Left ventricle myocardium inferior (tissue), 1 donor: Measurements from ENCODE around the gene YWHAE. TPM values are rescaled to one million over a fixed set of nuclear protein-coding genes. Genes with fewer than 3 reads are reported as not detected.

Experiments
- DNase-seq: peaks from one replicate; pipeline ENCODE4 v3.0.0-alpha.2; 2020
- H3K27ac ChIP-seq: fragments of 200-600 bp; replicated peaks from 2 replicates; pipeline ENCODE4 v1.8.0; 2021
- H3K27me3 ChIP-seq: fragments of 200-600 bp; 2 replicates; pipeline ENCODE4 v1.8.0; 2021; ENCODE audit warnings: low read depth
- H3K36me3 ChIP-seq: fragments of 200-600 bp; 2 replicates; pipeline ENCODE4 v1.8.0; 2021
- H3K4me1 ChIP-seq: fragments of 200-600 bp; 2 replicates; pipeline ENCODE4 v1.8.0; 2021
- H3K4me3 ChIP-seq: fragments of 200-600 bp; 2 replicates; pipeline ENCODE4 v1.8.0; 2021; ENCODE audit warnings: mild to moderate bottlenecking, moderate library complexity
- H3K9me3 ChIP-seq: fragments of 200-600 bp; replicated peaks from 2 replicates; pipeline ENCODE4 v1.8.0; 2021
- intact Hi-C: fragments of 100-400 bp; cut with micrococcal nuclease; formaldehyde crosslinking; loops from one replicate; pipeline ENCODE4 v1.11.0; 2022
- total RNA-seq: library from RNA; stranded (reverse); fragmentation: NEBNext Ultra II Directional; extraction: Animal tissue kit (Norgen Biotek cat#: 25700); gene quantifications from one replicate; pipeline ENCODE4 v1.2.1, GENCODE V29; 2021
- TF ChIP-seq, protein P1 (sequence below): fragments of 200-600 bp; IDR thresholded peaks from 2 replicates; pipeline ENCODE4 v1.8.0; 2021; ENCODE audit warnings: antibody characterized with exemption, mild to moderate bottlenecking, borderline replicate concordance
- donor health status: DM: no; HTN: yes; CAD: no; lungs with severe emphysema.

Gene YWHAE
- total RNA-seq, 1 donor from 2014 or later = 569 TPM

- H3K27me3 ChIP-seq = no peaks in the 10 kb centered on the region
- no peak overlapping the region for H3K27ac ChIP-seq
- H3K4me1 ChIP-seq = peaks cover 41% of the 10 kb centered on the region
- no peak overlapping the region for H3K4me3 ChIP-seq
- TF ChIP-seq, protein P1, sequence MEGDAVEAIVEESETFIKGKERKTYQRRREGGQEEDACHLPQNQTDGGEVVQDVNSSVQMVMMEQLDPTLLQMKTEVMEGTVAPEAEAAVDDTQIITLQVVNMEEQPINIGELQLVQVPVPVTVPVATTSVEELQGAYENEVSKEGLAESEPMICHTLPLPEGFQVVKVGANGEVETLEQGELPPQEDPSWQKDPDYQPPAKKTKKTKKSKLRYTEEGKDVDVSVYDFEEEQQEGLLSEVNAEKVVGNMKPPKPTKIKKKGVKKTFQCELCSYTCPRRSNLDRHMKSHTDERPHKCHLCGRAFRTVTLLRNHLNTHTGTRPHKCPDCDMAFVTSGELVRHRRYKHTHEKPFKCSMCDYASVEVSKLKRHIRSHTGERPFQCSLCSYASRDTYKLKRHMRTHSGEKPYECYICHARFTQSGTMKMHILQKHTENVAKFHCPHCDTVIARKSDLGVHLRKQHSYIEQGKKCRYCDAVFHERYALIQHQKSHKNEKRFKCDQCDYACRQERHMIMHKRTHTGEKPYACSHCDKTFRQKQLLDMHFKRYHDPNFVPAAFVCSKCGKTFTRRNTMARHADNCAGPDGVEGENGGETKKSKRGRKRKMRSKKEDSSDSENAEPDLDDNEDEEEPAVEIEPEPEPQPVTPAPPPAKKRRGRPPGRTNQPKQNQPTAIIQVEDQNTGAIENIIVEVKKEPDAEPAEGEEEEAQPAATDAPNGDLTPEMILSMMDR = no peak
- no peak for DNase-seq
- intact Hi-C loops = no loop called here
- no peaks in the 10 kb centered on the region for H3K9me3 ChIP-seq
- peaks cover 6% of the 10 kb centered on the region for H3K36me3 ChIP-seq
These were observed 42.2 kb upstream of the YWHAE start for GRCh38 chr17:1442187-1442586.

DNA sequence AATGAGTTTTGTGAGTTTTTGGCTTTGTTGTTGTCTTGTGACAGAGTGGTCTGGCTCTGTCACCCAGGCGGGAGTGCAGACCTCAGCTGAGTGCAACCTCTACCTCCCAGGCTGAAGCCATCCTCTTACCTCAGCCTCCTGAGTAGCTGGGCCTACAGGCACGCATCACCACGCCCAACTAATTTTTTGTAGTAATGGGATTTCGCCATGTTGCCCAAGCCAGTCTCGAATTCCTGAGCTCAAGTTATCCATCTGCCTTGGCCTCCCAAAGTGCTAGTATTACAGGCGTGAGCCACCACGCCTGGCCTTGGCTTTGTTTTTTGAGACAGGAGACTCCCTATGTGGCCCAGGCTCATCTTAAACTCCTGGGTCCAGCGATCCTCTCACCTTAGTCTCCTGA is 40.9 kb upstream of the YWHAE start:
- Histone ChIP-seq H3K36me3 (peaks cover 15% of the 10 kb centered on the region), H3K4me1 (peaks cover 29% of the 10 kb centered on the region), H3K9me3 (no peaks in the 10 kb centered on the region), H3K27me3 (no peaks in the 10 kb centered on the region), H3K27ac (no peak overlapping the region), H3K4me3 (no peak overlapping the region)
- no peak for DNase-seq
- TF ChIP-seq, protein P1 = no peak
- intact Hi-C loops = no loop called here

DNA sequence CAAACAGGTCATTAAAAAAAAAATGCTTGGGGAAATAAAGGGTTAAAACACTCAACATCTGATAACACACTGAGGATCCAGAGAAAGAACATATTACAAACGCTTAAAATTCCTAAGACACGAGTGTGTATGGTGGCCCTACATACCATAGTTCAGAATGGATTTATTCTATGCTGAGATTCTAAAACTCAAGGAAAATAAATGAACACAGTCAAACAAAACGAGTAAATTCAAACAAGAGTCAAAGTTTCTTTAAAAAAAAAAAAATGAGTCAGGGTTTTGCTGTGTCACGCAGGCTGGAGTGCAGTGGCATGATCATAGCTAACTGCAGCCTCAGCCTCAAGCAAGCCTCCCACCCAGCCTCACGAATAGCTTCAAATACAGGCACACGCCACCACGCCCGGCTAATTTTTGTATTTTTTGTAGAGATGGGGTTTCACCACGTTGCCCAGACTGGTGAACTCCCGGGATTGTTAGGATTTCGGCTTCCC is 38.6 kb upstream of the YWHAE start:
- DNase-seq = no peak
- H3K27ac ChIP-seq = peak overlapping the region; percentile 8
- TF ChIP-seq, protein P1 = no peak
- H3K9me3 ChIP-seq = no peaks in the 10 kb centered on the region
- H3K27me3 ChIP-seq = no peaks in the 10 kb centered on the region
- H3K36me3 ChIP-seq = peaks cover 27% of the 10 kb centered on the region
- intact Hi-C loops = no loop called here
- no peak overlapping the region for H3K4me3 ChIP-seq
- peaks cover 36% of the 10 kb centered on the region for H3K4me1 ChIP-seq

DNA sequence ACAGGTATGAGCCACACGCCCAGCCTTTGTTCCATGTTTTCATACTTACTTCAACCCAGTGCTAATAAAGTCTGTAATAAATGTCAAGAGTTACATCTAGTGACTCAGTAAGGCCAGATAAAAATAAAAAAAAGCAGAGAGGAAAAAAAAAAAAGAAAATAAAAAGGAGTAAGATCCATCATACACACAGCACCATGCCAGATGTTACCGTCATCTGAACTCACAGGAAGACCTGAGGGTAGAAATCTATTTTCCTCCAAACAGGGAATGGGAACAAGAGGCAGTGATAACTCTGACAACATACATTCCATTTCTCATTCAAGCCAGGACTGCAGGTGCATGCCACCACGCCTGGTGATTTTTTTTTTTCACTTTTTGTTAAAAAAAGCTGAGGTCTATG is 35.3 kb upstream of the YWHAE start:
- intact Hi-C loops = no loop called here
- H3K4me1 ChIP-seq = peaks cover 57% of the 10 kb centered on the region
- H3K9me3 ChIP-seq = no peaks in the 10 kb centered on the region
- TF ChIP-seq, protein P1 = no peak
- H3K27ac ChIP-seq = no peak overlapping the region
- H3K27me3 ChIP-seq = no peaks in the 10 kb centered on the region
- peaks cover 34% of the 10 kb centered on the region for H3K36me3 ChIP-seq
- no peak for DNase-seq
- no peak overlapping the region for H3K4me3 ChIP-seq

DNA sequence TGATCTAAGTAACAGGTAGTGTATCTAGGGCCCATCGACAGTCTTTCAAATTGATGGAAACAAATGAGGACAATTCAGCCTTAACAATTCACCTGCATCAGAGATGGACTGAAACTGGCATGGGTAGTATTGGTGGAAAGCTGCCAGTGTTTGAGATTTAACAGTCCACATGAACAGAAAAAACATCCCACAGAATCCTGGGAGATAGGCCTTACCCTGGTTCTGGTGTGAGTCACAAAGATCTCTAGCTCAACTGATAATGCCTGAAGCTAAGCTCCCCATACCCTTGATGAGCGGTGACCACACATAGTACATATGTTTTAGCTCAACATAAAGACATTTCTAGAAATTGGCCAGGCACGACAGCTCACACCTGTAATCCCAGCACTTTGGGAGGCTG is 34.1 kb upstream of the YWHAE start:
- TF ChIP-seq, protein P1 = no peak
- Histone ChIP-seq H3K4me1 (peaks cover 67% of the 10 kb centered on the region), H3K27ac (peak overlapping the region; percentile 19), H3K9me3 (no peaks in the 10 kb centered on the region), H3K27me3 (no peaks in the 10 kb centered on the region), H3K4me3 (no peak overlapping the region), H3K36me3 (peaks cover 38% of the 10 kb centered on the region)
- DNase-seq = no peak
- intact Hi-C loops = no loop called here

GRCh38 chr17:1431631-1432104 is 31.6 kb upstream of the YWHAE start:
- no peaks in the 10 kb centered on the region for H3K27me3 ChIP-seq
- H3K4me1 ChIP-seq = peaks cover 54% of the 10 kb centered on the region
- peak overlapping the region; percentile 52 for H3K27ac ChIP-seq
- no peaks in the 10 kb centered on the region for H3K9me3 ChIP-seq
- H3K36me3 ChIP-seq = peaks cover 48% of the 10 kb centered on the region
- TF ChIP-seq, protein P1 = no peak
- no peak overlapping the region for H3K4me3 ChIP-seq
- intact Hi-C loops = no loop called here
- DNase-seq = no peak
